Gastrocnemius medialis (tissue), 4 donors: ENCODE results near the gene PLA2R1.

Experiments used
- POLR2A ChIP-seq, 2 donors: fragments of 450-650 bp; IDR thresholded peaks; one replicate each; pipeline ENCODE4 v1.6.1; 2017; ENCODE audit warnings: antibody characterized with exemption in 2 of 2, mild to moderate bottlenecking in 2 of 2, moderate library complexity in 2 of 2
- TF ChIP-seq, protein P1 (sequence below), 5 experiments: fragments of 450-650 bp in 3 of 5; fragments of 200-600 bp in 2 of 5; sonication (generic) in 2 of 5; IDR thresholded peaks in 4 of 5; conservative IDR thresholded peaks in 1 of 5; 1 replicate in 4 of 5; 2 replicates in 1 of 5; pipeline ENCODE4 v1.5.1; 2016 to 2019; ENCODE audit warnings: antibody characterized with exemption in 5 of 5, mild to moderate bottlenecking in 3 of 5, moderate library complexity in 3 of 5

DNA sequence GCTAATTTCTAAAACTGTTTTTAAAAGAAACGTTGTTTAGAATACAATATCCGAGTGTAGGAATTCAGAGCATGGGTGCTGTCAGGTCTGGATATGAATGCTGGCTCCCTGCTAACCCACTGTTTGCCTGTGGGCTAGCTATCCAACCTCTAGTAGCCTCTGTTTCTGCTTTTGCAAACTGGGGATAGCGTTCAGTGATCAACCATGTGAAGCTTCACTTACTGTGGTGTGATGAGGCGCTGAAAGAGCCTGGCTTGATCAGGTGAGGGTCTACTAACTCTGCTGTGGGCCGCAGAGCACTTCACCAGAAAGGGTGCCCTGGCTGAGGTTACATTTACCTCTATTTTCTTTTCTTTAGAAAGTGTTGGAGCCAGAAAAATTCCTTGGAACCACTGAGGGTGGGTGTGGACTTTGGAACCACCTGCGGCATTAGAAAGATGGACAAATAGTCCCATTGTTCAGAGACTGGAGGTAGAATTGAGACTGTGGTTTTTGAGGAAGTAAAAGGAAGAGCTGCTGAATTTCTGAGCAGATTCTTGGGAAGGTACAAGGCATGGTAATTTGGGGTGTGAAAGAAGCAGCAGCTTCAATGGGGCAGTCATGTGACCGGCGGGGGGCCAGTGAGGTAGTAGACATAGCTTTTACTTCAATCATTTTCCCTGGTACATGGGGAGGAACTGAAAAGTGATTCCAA, 168.1 kb downstream of the PLA2R1 start:
- TF ChIP-seq, protein P1, sequence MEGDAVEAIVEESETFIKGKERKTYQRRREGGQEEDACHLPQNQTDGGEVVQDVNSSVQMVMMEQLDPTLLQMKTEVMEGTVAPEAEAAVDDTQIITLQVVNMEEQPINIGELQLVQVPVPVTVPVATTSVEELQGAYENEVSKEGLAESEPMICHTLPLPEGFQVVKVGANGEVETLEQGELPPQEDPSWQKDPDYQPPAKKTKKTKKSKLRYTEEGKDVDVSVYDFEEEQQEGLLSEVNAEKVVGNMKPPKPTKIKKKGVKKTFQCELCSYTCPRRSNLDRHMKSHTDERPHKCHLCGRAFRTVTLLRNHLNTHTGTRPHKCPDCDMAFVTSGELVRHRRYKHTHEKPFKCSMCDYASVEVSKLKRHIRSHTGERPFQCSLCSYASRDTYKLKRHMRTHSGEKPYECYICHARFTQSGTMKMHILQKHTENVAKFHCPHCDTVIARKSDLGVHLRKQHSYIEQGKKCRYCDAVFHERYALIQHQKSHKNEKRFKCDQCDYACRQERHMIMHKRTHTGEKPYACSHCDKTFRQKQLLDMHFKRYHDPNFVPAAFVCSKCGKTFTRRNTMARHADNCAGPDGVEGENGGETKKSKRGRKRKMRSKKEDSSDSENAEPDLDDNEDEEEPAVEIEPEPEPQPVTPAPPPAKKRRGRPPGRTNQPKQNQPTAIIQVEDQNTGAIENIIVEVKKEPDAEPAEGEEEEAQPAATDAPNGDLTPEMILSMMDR (IDR thresholded peaks at IDR 0.05 in 4 of 5, conservative IDR thresholded peaks at IDR 0.05 in 1 of 5) = no peak
- TF ChIP-seq POLR2A (IDR thresholded peaks at IDR 0.05) = no peak
